Thymus (tissue), 11 donors: Measurements from ENCODE around the gene ACTL8. TPM values are rescaled to one million over a fixed set of nuclear protein-coding genes. Genes with fewer than 3 reads are reported as not detected.
"Not testable (repeated sequence)": the region's sequence is repeated elsewhere in the genome, so short reads cannot be mapped to it uniquely, and the experiment has no call there.

Experiments
- DNase-seq, 9 donors: peaks; one replicate each; pipeline ENCODE4 v3.0.0-alpha.2; 2013; ENCODE audit warnings: low spot score in 9 of 9, low read depth in 6 of 9, missing footprints in 1 of 9
- H3K27ac ChIP-seq, 2 donors: one replicate each; pipeline ENCODE4 v1.5.1; 2013; ENCODE audit warnings: control low read depth in 1 of 2, low read depth in 1 of 2, low read length in 1 of 2, mild to moderate bottlenecking in 1 of 2, moderate library complexity in 1 of 2
- H3K27me3 ChIP-seq, 2 donors: one replicate each; pipeline ENCODE4 v1.5.1; 2013; ENCODE audit warnings: low read length in 1 of 2; ENCODE audit not compliant: control insufficient read depth in 2 of 2, insufficient read depth in 1 of 2
- H3K36me3 ChIP-seq, 2 donors: one replicate each; pipeline ENCODE4 v1.5.1; 2013; ENCODE audit warnings: low read length in 1 of 2, mild to moderate bottlenecking in 1 of 2, moderate library complexity in 1 of 2; ENCODE audit not compliant: control insufficient read depth in 2 of 2, insufficient read depth in 2 of 2
- H3K4me1 ChIP-seq, 2 donors: one replicate each; pipeline ENCODE4 v1.5.1; 2013; ENCODE audit warnings: low read length in 2 of 2; ENCODE audit not compliant: control insufficient read depth in 2 of 2, insufficient read depth in 2 of 2
- H3K4me3 ChIP-seq, 2 donors: one replicate each; pipeline ENCODE4 v1.5.1; 2013; ENCODE audit warnings: low read length in 2 of 2, control low read depth in 1 of 2, mild to moderate bottlenecking in 1 of 2
- H3K9me3 ChIP-seq, 2 donors: one replicate each; pipeline ENCODE4 v1.5.1; 2013; ENCODE audit warnings: low read length in 1 of 2, mild to moderate bottlenecking in 1 of 2; ENCODE audit not compliant: control insufficient read depth in 2 of 2, insufficient read depth in 1 of 2
- WGBS: extraction: QIAGEN DNeasy Blood & Tissue Kit; methylation state at CpG from one replicate; pipeline ENCODE4 v1.1.7; 2013; 5-methylcytosine and 5-hydroxymethylcytosine counted together
- polyA plus RNA-seq: library from polyadenylated mRNA; stranded (reverse); fragments of 200-250 nt; gene quantifications from one replicate; pipeline ENCODE4 v1.2.3, GENCODE V29; 2013
- total RNA-seq: library from RNA; stranded (reverse); fragments of 120-200 nt; gene quantifications from one replicate; pipeline ENCODE4 v1.2.4, GENCODE V29; 2013
- donor health status: healthy.

Gene ACTL8
- total and polyA plus RNA-seq, 2 donors = 0.28 to 0.71 TPM

- Histone ChIP-seq H3K36me3 (no peaks in the 10 kb centered on the region), H3K27ac (no peak overlapping the region), H3K4me3 (no peak overlapping the region), H3K9me3 (no peaks in the 10 kb centered on the region), H3K4me1 (no peaks in the 10 kb centered on the region), H3K27me3 (peaks cover 0 to 2% of the 10 kb centered on the region in 2 donors)
- DNase-seq = no peak
- 56% methylated on average over 11 of the region's 11 CpGs for WGBS
Measured at GRCh38 chr1:17743008-17743647, 12.0 kb upstream of the ACTL8 start.

GRCh38 chr1:17743925-17744324 lies 11.2 kb upstream of the ACTL8 start:
- 92% methylated on average over 3 of the region's 3 CpGs for WGBS
- Histone ChIP-seq H3K4me3 (no peak overlapping the region), H3K9me3 (no peaks in the 10 kb centered on the region), H3K4me1 (no peaks in the 10 kb centered on the region), H3K27me3 (peaks cover 0 to 2% of the 10 kb centered on the region in 2 donors), H3K27ac (no peak overlapping the region), H3K36me3 (no peaks in the 10 kb centered on the region)
- DNase-seq = no peak

GRCh38 chr1:17744666-17745478 lies 10.3 kb upstream of the ACTL8 start:
- peaks cover 0 to 2% of the 10 kb centered on the region in 2 donors for H3K27me3 ChIP-seq
- no peak overlapping the region for H3K4me3 ChIP-seq
- H3K9me3 ChIP-seq = no peaks in the 10 kb centered on the region
- H3K27ac ChIP-seq = no peak overlapping the region
- H3K36me3 ChIP-seq = no peaks in the 10 kb centered on the region
- H3K4me1 ChIP-seq = no peaks in the 10 kb centered on the region
- 87% methylated on average over 11 of the region's 11 CpGs for WGBS
- DNase-seq = no peak

GRCh38 chr1:17745479-17745955 lies 9.6 kb upstream of the ACTL8 start:
- Histone ChIP-seq H3K9me3 (no peaks in the 10 kb centered on the region), H3K36me3 (no peaks in the 10 kb centered on the region), H3K27me3 (peaks cover 0 to 2% of the 10 kb centered on the region in 2 donors), H3K4me1 (no peaks in the 10 kb centered on the region), H3K27ac (no peak overlapping the region), H3K4me3 (no peak overlapping the region)
- DNase-seq = no peak
- WGBS = 93% methylated on average over 3 of the region's 3 CpGs

- not testable (repeated sequence) for H3K27me3 ChIP-seq, H3K9me3 ChIP-seq, DNase-seq, H3K27ac ChIP-seq, H3K4me3 ChIP-seq, H3K36me3 ChIP-seq, H3K4me1 ChIP-seq
- WGBS = 67% methylated on average over 2 of the region's 2 CpGs
Measured at GRCh38 chr1:17746281-17746680, 8.9 kb upstream of the ACTL8 start.

- H3K9me3 ChIP-seq = no peaks in the 10 kb centered on the region
- 88% methylated on average over 2 of the region's 2 CpGs for whole genome bisulfite sequencing
- no peak for DNase-seq
Measured at GRCh38 chr1:17746920-17747319, 8.2 kb upstream of the ACTL8 start.

GRCh38 chr1:17750333-17750732 lies 4.8 kb upstream of the ACTL8 start:
- H3K27ac ChIP-seq = no peak overlapping the region
- H3K27me3 ChIP-seq = no peaks in the 10 kb centered on the region
- no peak overlapping the region for H3K4me3 ChIP-seq
- no peaks in the 10 kb centered on the region for H3K36me3 ChIP-seq
- no peaks in the 10 kb centered on the region for H3K4me1 ChIP-seq
- WGBS = 81% methylated on average over 5 of the region's 5 CpGs
- H3K9me3 ChIP-seq = peaks cover 4 to 10% of the 10 kb centered on the region in 2 donors
- no peak for DNase-seq

More at GRCh38 chr1:17746920-17747319, 8.2 kb upstream of the ACTL8 start:
- Histone ChIP-seq H3K4me3 (no peak overlapping the region), H3K27me3 (no peaks in the 10 kb centered on the region), H3K27ac (no peak overlapping the region), H3K4me1 (no peaks in the 10 kb centered on the region), H3K36me3 (no peaks in the 10 kb centered on the region)

- Histone ChIP-seq H3K4me1 (no peaks in the 10 kb centered on the region), H3K36me3 (no peaks in the 10 kb centered on the region), H3K27me3 (no peaks in the 10 kb centered on the region), H3K4me3 (no peak overlapping the region), H3K9me3 (peaks cover 8 to 19% of the 10 kb centered on the region in 2 donors), H3K27ac (no peak overlapping the region)
- 84% methylated on average over 4 of the region's 4 CpGs for WGBS
- DNase-seq = no peak
Measured at GRCh38 chr1:17752356-17752755, 2.8 kb upstream of the ACTL8 start.

- no peak for DNase-seq
- 93% methylated on average over 6 of the region's 6 CpGs for WGBS
- Histone ChIP-seq H3K27ac (no peak overlapping the region), H3K4me1 (no peaks in the 10 kb centered on the region), H3K9me3 (peaks cover 13 to 23% of the 10 kb centered on the region in 2 donors), H3K36me3 (no peaks in the 10 kb centered on the region), H3K4me3 (no peak overlapping the region), H3K27me3 (no peaks in the 10 kb centered on the region)
Measured at GRCh38 chr1:17757426-17757825, 2.3 kb downstream of the ACTL8 start.
